Testis (tissue), 3 donors: ENCODE measurements around the gene CACNG8. TPM values are rescaled to one million over a fixed set of nuclear protein-coding genes. Genes with fewer than 3 reads are reported as not detected.

ENCODE experiments used
- DNase-seq: peaks from one replicate; pipeline ENCODE4 v3.0.0-alpha.2; 2019
- H3K27ac ChIP-seq, 2 donors: fragments of 200-600 bp; sonication (generic); one replicate each; pipeline ENCODE4 v1.5.1; 2019
- H3K27me3 ChIP-seq: fragments of 200-600 bp; sonication (generic); one replicate; pipeline ENCODE4 v1.5.1; 2019
- H3K36me3 ChIP-seq: fragments of 200-600 bp; sonication (generic); one replicate; pipeline ENCODE4 v1.5.1; 2017; ENCODE audit warnings: low read depth; ENCODE audit errors: missing control alignments
- H3K4me1 ChIP-seq: fragments of 200-600 bp; sonication (generic); one replicate; pipeline ENCODE4 v1.5.1; 2019
- H3K4me3 ChIP-seq, 2 donors: fragments of 200-600 bp; sonication (generic); one replicate each; pipeline ENCODE4 v1.5.1; 2017 to 2019
- H3K9me3 ChIP-seq: fragments of 200-600 bp; sonication (generic); one replicate; pipeline ENCODE4 v1.5.1; 2017
- POLR2A ChIP-seq: fragments of 450-650 bp; IDR thresholded peaks from one replicate; pipeline ENCODE4 v1.6.1; 2017; ENCODE audit warnings: antibody characterized with exemption, mild to moderate bottlenecking, moderate library complexity
- WGBS, 2 donors: methylation state at CpG; one replicate each; pipeline ENCODE4 v1.1.5; 2018; 5-methylcytosine and 5-hydroxymethylcytosine counted together
- intact Hi-C: fragments of 100-400 bp; cut with DNase I; formaldehyde crosslinking; loops from one replicate; pipeline ENCODE4 v1.15.1; 2023; ENCODE audit warnings: low total_unique reads
- polyA plus RNA-seq: library from polyadenylated mRNA; stranded (reverse); fragments of 350-450 nt; fragmentation: Illumina TruSeq; extraction: RNeasy Lipid Tissue Mini Kit (QIAGEN cat#74804); gene quantifications from one replicate; pipeline ENCODE4 v1.2.3, GENCODE V29; 2014; ENCODE audit warnings: low read depth, low replicate concordance; ENCODE audit not compliant: insufficient read depth
- total RNA-seq, 2 donors: library from RNA; depleted of rRNA; stranded (reverse); fragments of >200 nt; gene quantifications; one replicate each; pipeline ENCODE4 v1.2.3, GENCODE V29; 2016
- TF ChIP-seq, protein P1 (sequence below), 3 experiments: fragments of 450-650 bp in 2 of 3; fragments of 200-600 bp in 1 of 3; sonication (generic) in 1 of 3; IDR thresholded peaks; one replicate each; pipeline ENCODE4 v1.5.1; 2016 to 2019; ENCODE audit warnings: antibody characterized with exemption in 3 of 3, mild to moderate bottlenecking in 2 of 3, moderate library complexity in 1 of 3

Gene CACNG8
- total and polyA plus RNA-seq, 3 donors from 2014 or later: 0.36 to 0.94 (median 0.62) TPM

- Histone ChIP-seq H3K27me3 (no peaks in the 10 kb centered on the region), H3K4me3 (no peak overlapping the region), H3K36me3 (no peaks in the 10 kb centered on the region), H3K4me1 (peaks cover 3% of the 10 kb centered on the region), H3K9me3 (no peaks in the 10 kb centered on the region), H3K27ac (no peak overlapping the region)
- no peak for DNase-seq
- WGBS, 2 donors: 67 to 72% methylated on average over 14 to 21 of the region's 22 CpGs
- intact Hi-C loops: no loop called here
- TF ChIP-seq, protein P1, sequence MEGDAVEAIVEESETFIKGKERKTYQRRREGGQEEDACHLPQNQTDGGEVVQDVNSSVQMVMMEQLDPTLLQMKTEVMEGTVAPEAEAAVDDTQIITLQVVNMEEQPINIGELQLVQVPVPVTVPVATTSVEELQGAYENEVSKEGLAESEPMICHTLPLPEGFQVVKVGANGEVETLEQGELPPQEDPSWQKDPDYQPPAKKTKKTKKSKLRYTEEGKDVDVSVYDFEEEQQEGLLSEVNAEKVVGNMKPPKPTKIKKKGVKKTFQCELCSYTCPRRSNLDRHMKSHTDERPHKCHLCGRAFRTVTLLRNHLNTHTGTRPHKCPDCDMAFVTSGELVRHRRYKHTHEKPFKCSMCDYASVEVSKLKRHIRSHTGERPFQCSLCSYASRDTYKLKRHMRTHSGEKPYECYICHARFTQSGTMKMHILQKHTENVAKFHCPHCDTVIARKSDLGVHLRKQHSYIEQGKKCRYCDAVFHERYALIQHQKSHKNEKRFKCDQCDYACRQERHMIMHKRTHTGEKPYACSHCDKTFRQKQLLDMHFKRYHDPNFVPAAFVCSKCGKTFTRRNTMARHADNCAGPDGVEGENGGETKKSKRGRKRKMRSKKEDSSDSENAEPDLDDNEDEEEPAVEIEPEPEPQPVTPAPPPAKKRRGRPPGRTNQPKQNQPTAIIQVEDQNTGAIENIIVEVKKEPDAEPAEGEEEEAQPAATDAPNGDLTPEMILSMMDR (IDR thresholded peaks at IDR 0.05): no peak
- TF ChIP-seq POLR2A: no peak
Measured at GRCh38 chr19:53989600-53990533, 27.1 kb downstream of the CACNG8 start.

DNA sequence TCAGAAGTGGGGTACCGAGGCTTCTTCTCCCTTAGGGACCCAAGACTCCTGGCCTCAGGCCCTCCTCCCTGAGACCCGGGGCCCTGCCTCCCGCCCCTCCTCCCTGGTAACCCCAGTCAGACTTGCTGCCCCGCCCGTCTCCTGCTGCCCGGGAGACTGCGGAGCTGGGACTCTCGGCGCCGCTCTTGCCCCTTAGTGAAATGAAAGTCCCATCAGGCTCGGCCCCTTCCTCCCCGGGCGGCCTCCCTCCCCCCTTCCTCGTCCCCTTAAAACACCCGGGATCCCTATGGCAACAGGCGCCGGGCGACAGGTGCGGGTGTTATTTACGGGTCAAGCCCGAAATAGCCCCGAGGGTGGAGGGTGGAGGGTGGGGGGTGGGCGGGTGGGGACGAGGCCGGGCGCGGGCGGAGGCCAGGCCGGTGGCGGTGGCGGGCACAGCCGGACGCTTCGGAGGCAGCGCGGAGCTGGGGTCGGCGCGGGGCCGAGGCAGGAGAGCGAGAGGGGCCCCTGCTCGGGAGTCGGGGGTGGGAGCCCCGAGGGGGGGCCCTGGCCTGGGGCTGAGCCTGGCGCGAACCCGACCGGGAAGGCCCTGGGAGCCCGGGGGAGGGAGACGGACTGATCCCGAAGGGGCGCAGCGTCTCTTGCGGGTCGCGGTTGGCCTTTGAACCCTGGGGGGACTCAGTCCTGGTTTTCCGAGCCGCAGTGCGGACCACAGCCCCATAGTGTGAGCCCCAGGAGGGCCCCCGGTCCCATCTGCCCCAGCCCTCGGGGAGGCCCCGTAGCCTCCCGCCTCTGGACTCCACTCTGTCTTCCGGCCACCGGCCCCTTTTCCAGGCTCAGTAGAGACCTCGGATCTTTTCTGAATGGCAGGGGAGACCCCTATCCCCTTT lies 28.7 kb downstream of the CACNG8 start, which contains the start of gene CACNG6:
Gene CACNG6 (plus strand): TSS at position 414 of the 890 bp plus-strand sequence. CDS start 1,241 bp downstream, outside the sequence.
- H3K4me3 ChIP-seq: peak within 1 kb of the TSS; percentile 21 to 36
- no peaks in the 10 kb centered on the region for H3K9me3 ChIP-seq
- H3K27ac ChIP-seq: no peak within 1 kb of the TSS
- no peaks in the 10 kb centered on the region for H3K27me3 ChIP-seq
- 4 to 16% methylated on average over 10 to 55 of the region's 66 CpGs for WGBS, 2 donors
- DNase-seq: no peak
- TF ChIP-seq POLR2A: no peak
- TF ChIP-seq, protein P1 (IDR thresholded peaks at IDR 0.05): no peak
- peaks cover 3% of the 10 kb centered on the region for H3K4me1 ChIP-seq
- intact Hi-C loops: no loop called here
- H3K36me3 ChIP-seq: no peaks in the 10 kb centered on the region

- WGBS, 2 donors: 45 to 52% methylated on average over 9 of the region's 9 CpGs
- no peak overlapping the region for H3K27ac ChIP-seq
- no peaks in the 10 kb centered on the region for H3K9me3 ChIP-seq
- peak overlapping the region in 1 of 2 donors; percentile 36 for H3K4me3 ChIP-seq
- H3K4me1 ChIP-seq: peaks cover 3% of the 10 kb centered on the region
- no peak for DNase-seq
- TF ChIP-seq, protein P1 (IDR thresholded peaks at IDR 0.05): no peak
- TF ChIP-seq POLR2A: no peak
- no peaks in the 10 kb centered on the region for H3K27me3 ChIP-seq
- intact Hi-C loops: no loop called here
- H3K36me3 ChIP-seq: no peaks in the 10 kb centered on the region
Measured at GRCh38 chr19:53992211-53992610, 29.5 kb downstream of the CACNG8 start.

DNA sequence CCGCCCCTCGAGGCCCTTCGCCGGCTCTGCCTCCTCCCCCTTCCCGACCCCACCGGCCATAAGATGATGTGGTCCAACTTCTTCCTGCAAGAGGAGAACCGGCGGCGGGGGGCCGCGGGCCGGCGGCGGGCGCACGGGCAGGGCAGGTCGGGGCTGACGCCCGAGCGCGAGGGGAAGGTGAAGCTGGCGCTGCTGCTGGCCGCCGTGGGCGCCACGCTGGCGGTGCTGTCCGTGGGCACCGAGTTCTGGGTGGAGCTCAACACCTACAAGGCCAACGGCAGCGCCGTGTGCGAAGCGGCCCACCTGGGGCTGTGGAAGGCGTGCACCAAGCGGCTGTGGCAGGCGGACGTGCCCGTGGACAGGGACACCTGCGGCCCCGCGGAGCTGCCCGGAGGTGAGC lies 30.1 kb downstream of the CACNG8 start:
- H3K36me3 ChIP-seq: no peaks in the 10 kb centered on the region
- peaks cover 3% of the 10 kb centered on the region for H3K4me1 ChIP-seq
- TF ChIP-seq, protein P1 (IDR thresholded peaks at IDR 0.05): no peak
- TF ChIP-seq POLR2A: no peak
- intact Hi-C loops: no loop called here
- WGBS, 2 donors: 19% methylated on average over 38 of the region's 43 CpGs; no CpG with 5 or more reads in 1 of the 2 donors
- no peaks in the 10 kb centered on the region for H3K9me3 ChIP-seq
- H3K27ac ChIP-seq: no peak overlapping the region
- no peaks in the 10 kb centered on the region for H3K27me3 ChIP-seq
- H3K4me3 ChIP-seq: no peak overlapping the region
- DNase-seq: no peak
